ENCODE results near the gene CRTC1.

- TF ChIP-seq GATA2 (IDR thresholded peaks at IDR 0.05; ENCODE audit: low read depth, low read length) (no peak), GATA3 (IDR thresholded peaks at IDR 0.05; ENCODE audit: low read depth, low read length) (no peak)
Measured at GRCh38 chr19:18667531-18668251, 15.8 kb upstream of the CRTC1 start.
